Activated B cell treated with CpG ODN at 0.5 μM for 24 hours (primary cell): ENCODE measurements around the gene RHOD. TPM values are rescaled to one million over a fixed set of nuclear protein-coding genes. Genes with fewer than 3 reads are reported as not detected.

Source experiments
- ATAC-seq: fragments of 200-7000 bp; cut with Tn5 transposase; one replicate; pipeline ENCODE4 v1.10.0; 2021; ENCODE audit warnings: low read depth, mild to moderate bottlenecking, moderate library complexity
- CTCF ChIA-PET: fragments of 350-600 bp; sonication (Branson Sonifier 250); formaldehyde crosslinking; loops from one replicate; lab custom pipeline; 2021; ENCODE audit warnings: antibody characterized with exemption; lab: Charles Lee
- POLR2A ChIA-PET: fragments of 350-600 bp; sonication (Branson Sonifier 250); formaldehyde crosslinking; loops from one replicate; lab custom pipeline; 2021; ENCODE audit warnings: antibody characterized with exemption; lab: Charles Lee
- DNase-seq: peaks from one replicate; pipeline ENCODE4 v3.0.0; 2022
- H3K27ac Mint-ChIP-seq: one replicate; pipeline ENCODE4 v1.8.0; 2020; ENCODE audit warnings: mixed read lengths
- H3K27me3 Mint-ChIP-seq: one replicate; pipeline ENCODE4 v1.8.0; 2021; ENCODE audit warnings: mixed read lengths
- H3K36me3 Mint-ChIP-seq: one replicate; pipeline ENCODE4 v1.8.0; 2021; ENCODE audit warnings: low read depth, mixed read lengths
- H3K4me1 Mint-ChIP-seq: one replicate; pipeline ENCODE4 v1.8.0; 2021; ENCODE audit warnings: mixed read lengths
- H3K4me3 Mint-ChIP-seq: one replicate; pipeline ENCODE4 v1.8.0; 2020; ENCODE audit warnings: mild to moderate bottlenecking, mixed read lengths
- H3K9me3 Mint-ChIP-seq: one replicate; pipeline ENCODE4 v1.8.0; 2020; ENCODE audit warnings: mixed read lengths
- intact Hi-C: fragments of 100-400 bp; cut with micrococcal nuclease; formaldehyde crosslinking; loops from one replicate; pipeline ENCODE4 v1.15.1; 2024
- total RNA-seq: library from RNA; stranded (reverse); gene quantifications from 2 replicates; pipeline ENCODE4 v1.2.3, GENCODE V29; 2022
- TF ChIP-seq, protein P1 (sequence below): fragments of 200-600 bp; IDR thresholded peaks from one replicate; pipeline ENCODE4 v1.8.0; 2022; ENCODE audit warnings: antibody characterized with exemption, mild to moderate bottlenecking

The RHOD gene
- total RNA-seq, 1 donor from 2014 or later = not detected

DNA sequence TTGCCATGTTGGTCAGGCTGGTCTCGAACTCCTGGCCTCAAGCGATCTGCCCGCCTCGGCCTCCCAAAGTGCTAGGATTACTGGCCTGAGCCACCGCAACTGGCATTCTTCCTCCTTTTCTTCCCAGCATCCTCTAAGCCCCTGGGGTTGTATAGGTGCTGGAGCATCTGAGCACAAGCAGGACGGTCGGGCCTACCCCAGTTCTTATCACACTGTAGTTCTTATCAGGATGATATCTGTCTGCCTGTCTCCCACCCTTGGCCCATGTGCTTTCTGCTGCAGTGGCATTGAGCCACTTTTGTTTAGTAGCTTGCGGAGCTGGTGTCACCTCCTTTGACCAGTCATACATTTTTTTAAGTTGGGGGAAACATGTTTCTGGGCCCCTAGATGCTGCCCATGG, 1.9 kb downstream of the RHOD start:
- ATAC-seq (no peak), DNase-seq (no peak)
- Mint-ChIP-seq H3K4me1 (peaks cover 9% of the 10 kb centered on the region), H3K4me3 (no peak overlapping the region), H3K36me3 (no peaks in the 10 kb centered on the region), H3K27ac (no peak overlapping the region), H3K9me3 (no peaks in the 10 kb centered on the region), H3K27me3 (peaks cover 6% of the 10 kb centered on the region)
- intact Hi-C loops = no loop called here
- POLR2A ChIA-PET = no interaction called here
- TF ChIP-seq, protein P1, sequence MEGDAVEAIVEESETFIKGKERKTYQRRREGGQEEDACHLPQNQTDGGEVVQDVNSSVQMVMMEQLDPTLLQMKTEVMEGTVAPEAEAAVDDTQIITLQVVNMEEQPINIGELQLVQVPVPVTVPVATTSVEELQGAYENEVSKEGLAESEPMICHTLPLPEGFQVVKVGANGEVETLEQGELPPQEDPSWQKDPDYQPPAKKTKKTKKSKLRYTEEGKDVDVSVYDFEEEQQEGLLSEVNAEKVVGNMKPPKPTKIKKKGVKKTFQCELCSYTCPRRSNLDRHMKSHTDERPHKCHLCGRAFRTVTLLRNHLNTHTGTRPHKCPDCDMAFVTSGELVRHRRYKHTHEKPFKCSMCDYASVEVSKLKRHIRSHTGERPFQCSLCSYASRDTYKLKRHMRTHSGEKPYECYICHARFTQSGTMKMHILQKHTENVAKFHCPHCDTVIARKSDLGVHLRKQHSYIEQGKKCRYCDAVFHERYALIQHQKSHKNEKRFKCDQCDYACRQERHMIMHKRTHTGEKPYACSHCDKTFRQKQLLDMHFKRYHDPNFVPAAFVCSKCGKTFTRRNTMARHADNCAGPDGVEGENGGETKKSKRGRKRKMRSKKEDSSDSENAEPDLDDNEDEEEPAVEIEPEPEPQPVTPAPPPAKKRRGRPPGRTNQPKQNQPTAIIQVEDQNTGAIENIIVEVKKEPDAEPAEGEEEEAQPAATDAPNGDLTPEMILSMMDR = no peak
- CTCF ChIA-PET = no interaction called here

DNA sequence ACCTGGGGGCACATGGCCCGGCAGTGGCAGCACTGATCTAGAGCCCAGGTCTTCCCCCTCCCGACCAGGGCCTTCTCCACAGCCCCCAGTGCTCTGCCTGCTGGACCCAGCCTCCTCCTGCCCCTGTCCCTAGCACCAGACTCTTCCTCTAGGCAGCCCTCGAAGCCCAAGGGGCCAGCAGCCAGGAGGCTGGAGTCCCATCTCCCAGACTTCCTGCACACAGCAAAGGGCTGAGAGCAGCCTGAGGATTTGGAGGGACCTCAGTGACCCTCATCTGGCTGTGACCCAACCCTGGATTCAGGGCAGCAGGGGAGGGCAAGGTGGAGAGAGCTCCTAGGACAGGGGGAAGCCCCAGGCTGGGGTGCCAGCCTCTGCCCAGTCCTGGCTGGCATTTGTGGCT, 3.0 kb downstream of the RHOD start:
- ChIA-PET CTCF (no interaction called here), POLR2A (no interaction called here)
- intact Hi-C loops = no loop called here
- H3K27ac Mint-ChIP-seq = no peak overlapping the region
- TF ChIP-seq, protein P1 = no peak
- ATAC-seq = no peak
- peaks cover 9% of the 10 kb centered on the region for H3K4me1 Mint-ChIP-seq
- peaks cover 3% of the 10 kb centered on the region for H3K27me3 Mint-ChIP-seq
- DNase-seq = no peak
- no peaks in the 10 kb centered on the region for H3K36me3 Mint-ChIP-seq
- no peak overlapping the region for H3K4me3 Mint-ChIP-seq
- no peaks in the 10 kb centered on the region for H3K9me3 Mint-ChIP-seq

DNA sequence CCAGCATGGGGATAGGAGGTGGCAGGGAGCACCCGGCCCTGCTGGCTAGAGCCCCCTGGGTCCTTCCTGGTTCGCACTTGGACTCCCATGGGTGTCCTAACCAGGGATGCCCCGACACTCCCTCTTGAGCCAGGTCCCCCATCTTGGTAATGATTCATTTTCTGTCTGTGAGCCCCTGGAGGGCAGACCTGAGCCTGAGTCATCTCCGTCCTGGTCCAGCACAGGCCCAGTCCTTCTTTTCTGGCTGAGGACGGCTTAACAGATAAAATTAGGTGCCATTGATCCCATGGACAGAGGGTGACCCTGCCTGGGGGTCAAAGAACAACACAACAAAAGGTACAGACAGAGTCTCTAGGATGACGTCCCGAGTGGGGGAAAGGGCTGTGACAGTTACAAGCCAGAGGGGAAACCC, 3.5 kb downstream of the RHOD start:
- Mint-ChIP-seq H3K27me3 (peaks cover 2% of the 10 kb centered on the region), H3K27ac (no peak overlapping the region), H3K4me1 (peaks cover 9% of the 10 kb centered on the region), H3K9me3 (no peaks in the 10 kb centered on the region), H3K36me3 (no peaks in the 10 kb centered on the region), H3K4me3 (no peak overlapping the region)
- intact Hi-C loops = no loop called here
- POLR2A ChIA-PET = no interaction called here
- DNase-seq (no peak), ATAC-seq (no peak)
- TF ChIP-seq, protein P1 = no peak
- CTCF ChIA-PET = no interaction called here

DNA sequence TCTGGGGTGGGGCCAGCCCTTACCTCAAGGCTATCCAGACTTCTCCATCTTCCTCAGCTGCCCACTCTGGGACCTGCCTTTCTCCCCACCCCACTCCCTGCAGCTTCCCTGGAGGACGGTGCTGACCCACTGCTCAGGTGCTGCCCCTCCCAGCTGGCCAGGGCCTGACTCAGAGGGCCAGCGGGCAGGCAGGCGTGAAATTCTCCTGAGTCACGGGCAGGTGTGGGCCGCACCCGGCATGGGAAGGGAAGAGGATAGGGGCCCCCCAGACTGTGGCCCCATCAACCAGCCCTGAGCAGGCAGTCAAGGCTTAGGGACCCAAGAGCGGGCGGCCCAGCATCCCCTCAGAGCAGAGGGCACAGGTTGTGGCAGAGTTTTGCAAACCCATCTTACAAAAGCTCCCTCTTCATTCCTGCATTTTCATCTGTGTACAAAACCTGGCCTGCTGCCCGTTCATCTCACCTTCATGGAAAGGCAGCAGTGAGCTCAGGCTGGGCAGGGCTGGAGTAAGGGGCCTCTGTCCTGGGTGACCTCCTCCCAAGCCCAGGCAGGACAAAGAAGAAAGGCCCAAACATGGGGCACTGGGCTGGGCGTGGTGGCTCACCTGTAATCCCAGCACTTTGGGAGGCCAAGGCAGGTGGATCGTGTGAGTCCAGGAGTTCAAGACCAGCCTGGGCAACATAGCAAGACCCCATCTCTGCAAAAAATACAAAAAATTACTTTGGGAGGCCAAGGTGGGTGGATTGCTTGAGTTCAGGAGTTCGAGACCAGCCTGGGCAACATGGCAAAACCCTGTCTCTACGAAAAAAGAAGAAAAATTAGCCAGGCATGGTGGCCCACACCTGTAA, 6.1 kb downstream of the RHOD start:
- Mint-ChIP-seq H3K27me3 (peaks cover 2% of the 10 kb centered on the region), H3K27ac (no peak overlapping the region), H3K4me3 (no peak overlapping the region), H3K9me3 (no peaks in the 10 kb centered on the region), H3K36me3 (no peaks in the 10 kb centered on the region), H3K4me1 (no peaks in the 10 kb centered on the region)
- CTCF ChIA-PET = no interaction called here
- POLR2A ChIA-PET = no interaction called here
- intact Hi-C loops = no loop called here
- TF ChIP-seq, protein P1 = no peak
- no peak for DNase-seq
- no peak for ATAC-seq

DNA sequence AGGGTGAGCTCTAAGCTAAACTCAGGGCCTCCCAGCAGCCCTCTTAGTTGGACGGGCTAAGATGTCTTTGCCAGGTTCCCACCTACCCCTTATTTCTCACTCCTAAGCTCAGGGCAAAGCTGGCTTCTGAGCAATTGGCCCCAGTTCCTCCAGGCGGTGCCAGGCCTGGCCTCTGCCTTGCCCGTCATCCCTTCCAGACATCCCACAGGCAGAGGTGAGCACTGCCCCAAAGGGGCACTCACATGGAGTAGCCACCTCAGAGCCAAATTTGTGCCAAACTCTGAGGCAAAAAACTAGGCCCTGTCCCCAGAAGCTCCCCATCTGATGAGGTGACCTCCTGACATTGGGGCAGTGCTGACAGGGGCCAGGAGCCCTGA, 9.7 kb downstream of the RHOD start:
- no peak for ATAC-seq
- Mint-ChIP-seq H3K4me3 (no peak overlapping the region), H3K4me1 (no peaks in the 10 kb centered on the region), H3K27me3 (peaks cover 8% of the 10 kb centered on the region), H3K9me3 (no peaks in the 10 kb centered on the region), H3K27ac (no peak overlapping the region), H3K36me3 (no peaks in the 10 kb centered on the region)
- TF ChIP-seq, protein P1 = no peak
- intact Hi-C loops = no loop called here
- ChIA-PET POLR2A (no interaction called here), CTCF (interaction anchor here (1.2 kb wide), 1 partner anchor 16 kb away, joined by 3 read pairs; no protein-coding TSS in a partner anchor)
- no peak for DNase-seq
